ENCODE results near the gene SYT5. TPM values are rescaled to one million over a fixed set of nuclear protein-coding genes. Genes with fewer than 3 reads are reported as not detected.
A peak's percentile ranks its signal among the peaks of the same experiment; 100 is the strongest.
"Not testable (repeated sequence)": the region's sequence is repeated elsewhere in the genome, so short reads cannot be mapped to it uniquely, and the experiment has no call there.

SYT5 gene
- total RNA-seq, 1 experiment from 2014 or later = 1.3 TPM

DNA sequence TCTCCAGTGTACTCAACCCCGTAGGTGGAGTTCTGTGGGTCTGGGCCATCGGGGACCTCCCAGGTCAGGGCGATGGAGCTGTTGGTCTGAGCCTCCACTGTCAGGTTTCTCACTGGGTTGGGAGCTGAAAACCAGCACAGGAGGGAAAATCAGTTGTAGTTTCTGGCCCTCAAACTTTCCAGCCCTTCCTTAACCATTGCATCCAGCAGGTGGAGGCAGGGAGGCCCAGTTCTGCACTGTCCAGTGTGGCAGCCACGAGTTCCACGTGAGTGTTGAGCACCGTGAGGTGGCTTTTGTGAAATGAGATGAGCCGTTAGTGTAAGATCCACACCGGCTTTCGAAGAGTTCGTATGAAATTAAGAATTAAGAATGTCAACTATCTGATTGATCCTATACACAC, 22.1 kb upstream of the SYT5 start:
- H3K27me3 ChIP-seq (ENCODE audit: insufficient read depth, low read depth); POLR2A ChIA-PET (ENCODE audit: unreplicated experiment); intact Hi-C loops (cut with micrococcal nuclease; ENCODE audit: unreplicated experiment); H4K20me1 ChIP-seq (ENCODE audit: insufficient read depth); DNase-seq; H2AFZ ChIP-seq; H3K9me3 ChIP-seq (ENCODE audit: insufficient read depth, low read depth); BruUV-seq (replicated peaks); H3K27ac ChIP-seq; H3K4me3 ChIP-seq; CTCF ChIA-PET; H3F3A ChIP-seq (ENCODE audit: insufficient read depth, low read depth); H3K79me2 ChIP-seq (ENCODE audit: low read depth); H3K9me2 ChIP-seq (ENCODE audit: insufficient read depth); H3K4me2 ChIP-seq; H3K36me3 ChIP-seq (ENCODE audit: low read depth): not testable (repeated sequence)
- TF ChIP-seq, protein P1, sequence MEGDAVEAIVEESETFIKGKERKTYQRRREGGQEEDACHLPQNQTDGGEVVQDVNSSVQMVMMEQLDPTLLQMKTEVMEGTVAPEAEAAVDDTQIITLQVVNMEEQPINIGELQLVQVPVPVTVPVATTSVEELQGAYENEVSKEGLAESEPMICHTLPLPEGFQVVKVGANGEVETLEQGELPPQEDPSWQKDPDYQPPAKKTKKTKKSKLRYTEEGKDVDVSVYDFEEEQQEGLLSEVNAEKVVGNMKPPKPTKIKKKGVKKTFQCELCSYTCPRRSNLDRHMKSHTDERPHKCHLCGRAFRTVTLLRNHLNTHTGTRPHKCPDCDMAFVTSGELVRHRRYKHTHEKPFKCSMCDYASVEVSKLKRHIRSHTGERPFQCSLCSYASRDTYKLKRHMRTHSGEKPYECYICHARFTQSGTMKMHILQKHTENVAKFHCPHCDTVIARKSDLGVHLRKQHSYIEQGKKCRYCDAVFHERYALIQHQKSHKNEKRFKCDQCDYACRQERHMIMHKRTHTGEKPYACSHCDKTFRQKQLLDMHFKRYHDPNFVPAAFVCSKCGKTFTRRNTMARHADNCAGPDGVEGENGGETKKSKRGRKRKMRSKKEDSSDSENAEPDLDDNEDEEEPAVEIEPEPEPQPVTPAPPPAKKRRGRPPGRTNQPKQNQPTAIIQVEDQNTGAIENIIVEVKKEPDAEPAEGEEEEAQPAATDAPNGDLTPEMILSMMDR (conservative IDR thresholded peaks at IDR 0.05) = peak; percentile 47; the same call in 1 of the 2 replicates
- H3K4me1 ChIP-seq (replicated peaks; ENCODE audit: insufficient read depth) = peaks cover 10% of the 10 kb centered on the region

DNA sequence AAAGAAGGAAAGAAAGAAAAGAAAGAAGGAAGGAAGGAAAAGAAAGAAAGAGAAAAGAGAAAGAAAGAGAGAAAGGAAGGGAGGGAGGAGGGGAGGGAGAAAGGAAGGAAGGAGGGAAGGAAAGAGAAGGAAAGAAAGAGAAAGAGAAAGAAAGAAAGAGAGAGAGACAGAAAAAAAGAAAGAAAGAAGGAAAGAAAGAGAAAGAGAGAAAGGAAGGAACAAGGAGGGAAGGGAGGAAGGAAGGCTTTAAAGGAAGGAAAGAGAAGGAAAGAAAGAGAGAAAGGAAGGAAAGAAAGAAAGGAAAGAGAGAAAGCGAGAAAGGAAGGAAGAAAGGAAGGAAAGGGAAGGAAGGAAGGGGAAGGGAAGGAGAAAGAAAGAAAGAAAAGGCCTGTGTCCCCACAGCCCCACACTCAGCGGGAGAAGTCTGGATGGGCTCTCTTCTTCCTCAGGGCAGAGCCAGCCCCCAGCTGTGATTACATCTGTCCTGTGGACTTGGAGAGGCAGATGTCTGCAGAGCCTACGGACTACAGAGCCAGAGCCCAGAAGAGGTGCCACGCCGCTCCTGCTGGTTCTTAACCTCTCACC, 19.6 kb upstream of the SYT5 start:
- no peak for DNase-seq
- Histone ChIP-seq H3K27ac (no peak overlapping the region), H3K4me2 (no peak overlapping the region), H3K27me3 (ENCODE audit: insufficient read depth, low read depth) (no peaks in the 10 kb centered on the region), H2AFZ (no peak overlapping the region), H4K20me1 (ENCODE audit: insufficient read depth) (no peaks in the 10 kb centered on the region), H3K79me2 (ENCODE audit: low read depth) (no peaks in the 10 kb centered on the region), H3K4me1 (replicated peaks; ENCODE audit: insufficient read depth) (no peaks in the 10 kb centered on the region), H3K9me3 (ENCODE audit: insufficient read depth, low read depth) (no peaks in the 10 kb centered on the region), H3K4me3 (no peak overlapping the region), H3K9me2 (ENCODE audit: insufficient read depth) (no peaks in the 10 kb centered on the region), H3F3A (ENCODE audit: insufficient read depth, low read depth) (0 out of 2 replicates have a peak, but pooled peaks cover 5% of the 10 kb centered on the region), H3K36me3 (ENCODE audit: low read depth) (no peaks in the 10 kb centered on the region)
- no peak for TF ChIP-seq EZH2 (IDR thresholded peaks at IDR 0.05; ENCODE audit: low read depth)
- TF ChIP-seq, protein P1 (conservative IDR thresholded peaks at IDR 0.05) = no peak
- BruUV-seq (replicated peaks) = no TSS peak
- intact Hi-C loops (cut with micrococcal nuclease; ENCODE audit: unreplicated experiment) = no loop called here
- ChIA-PET POLR2A (ENCODE audit: unreplicated experiment) (no interaction called here), CTCF (no interaction called here)

DNA sequence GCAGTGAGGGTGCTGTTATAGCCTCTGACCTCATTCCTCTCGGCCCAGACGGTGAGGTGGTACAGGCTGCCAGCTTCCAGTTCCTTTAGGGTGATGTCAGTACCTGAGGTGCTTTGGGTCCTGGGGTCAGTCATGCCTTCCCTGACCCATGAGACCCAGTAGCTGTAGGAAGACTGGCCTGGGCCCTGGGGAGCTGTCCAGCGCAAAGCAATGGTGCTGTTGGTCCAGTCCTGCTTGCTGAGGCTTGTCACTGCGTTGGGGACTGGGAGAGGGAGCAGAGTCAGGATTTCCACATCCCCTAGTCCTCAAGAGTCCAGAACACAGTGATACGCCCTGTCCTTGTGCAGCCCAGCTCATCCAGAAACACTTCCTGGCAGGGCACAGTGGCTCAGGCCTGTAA, 18.6 kb upstream of the SYT5 start:
- Histone ChIP-seq H3K27me3 (ENCODE audit: insufficient read depth, low read depth) (no peaks in the 10 kb centered on the region), H3K4me1 (replicated peaks; ENCODE audit: insufficient read depth) (no peaks in the 10 kb centered on the region), H3K79me2 (ENCODE audit: low read depth) (no peaks in the 10 kb centered on the region), H4K20me1 (ENCODE audit: insufficient read depth) (no peaks in the 10 kb centered on the region), H3K36me3 (ENCODE audit: low read depth) (no peaks in the 10 kb centered on the region), H3K27ac (no peak overlapping the region), H3K4me2 (no peak overlapping the region), H3K9me3 (ENCODE audit: insufficient read depth, low read depth) (no peaks in the 10 kb centered on the region), H3K4me3 (no peak overlapping the region), H3F3A (ENCODE audit: insufficient read depth, low read depth) (0 out of 2 replicates have a peak, but pooled peaks cover 5% of the 10 kb centered on the region), H2AFZ (no peak overlapping the region), H3K9me2 (ENCODE audit: insufficient read depth) (no peaks in the 10 kb centered on the region)
- TF ChIP-seq, protein P1 (conservative IDR thresholded peaks at IDR 0.05) = no peak
- no peak for TF ChIP-seq EZH2 (IDR thresholded peaks at IDR 0.05; ENCODE audit: low read depth)
- BruUV-seq (replicated peaks) = no TSS peak
- intact Hi-C loops (cut with micrococcal nuclease; ENCODE audit: unreplicated experiment) = no loop called here
- ChIA-PET POLR2A (ENCODE audit: unreplicated experiment) (interaction anchor here (0.7 kb wide), 1 partner anchor 13 kb away, joined by 3 read pairs; no protein-coding TSS in a partner anchor), CTCF (no interaction called here)
- no peak for DNase-seq

Data from PC-9 (cell line).